H9 (cell line): ENCODE data around the gene ZC3H8. TPM values are rescaled to one million over a fixed set of nuclear protein-coding genes. Genes with fewer than 3 reads are reported as not detected.

Source experiments
- DNase-seq: peaks from one replicate; pipeline ENCODE4 v3.0.0-alpha.2; 2017
- H2AFZ ChIP-seq: one replicate; pipeline ENCODE4 v1.6.1; 2013; ENCODE audit warnings: mild to moderate bottlenecking, low read length, control low read depth, moderate library complexity
- H2AK5ac ChIP-seq: 2 replicates; pipeline ENCODE4 v1.6.1; 2013; ENCODE audit warnings: low read length, control low read depth, mixed read lengths; ENCODE audit not compliant: insufficient read length
- H2BK120ac ChIP-seq: one replicate; pipeline ENCODE4 v1.6.1; 2013; ENCODE audit warnings: low read depth, mild to moderate bottlenecking, low read length, control low read depth, inconsistent platforms; ENCODE audit not compliant: poor library complexity, severe bottlenecking
- H2BK12ac ChIP-seq: 2 replicates; pipeline ENCODE4 v1.6.1; 2013; ENCODE audit warnings: low read length, control low read depth, mixed read lengths, low read depth; ENCODE audit not compliant: insufficient read length
- H2BK15ac ChIP-seq: 2 replicates; pipeline ENCODE4 v1.6.1; 2013; ENCODE audit warnings: low read depth, low read length, control low read depth
- H2BK20ac ChIP-seq: one replicate; pipeline ENCODE4 v1.6.1; 2013; ENCODE audit warnings: low read depth, mild to moderate bottlenecking, low read length, control low read depth, inconsistent platforms; ENCODE audit not compliant: poor library complexity, severe bottlenecking
- H2BK5ac ChIP-seq: 2 replicates; pipeline ENCODE4 v1.6.1; 2013; ENCODE audit warnings: low read length, control low read depth, mixed read lengths; ENCODE audit not compliant: insufficient read length
- H3K14ac ChIP-seq: 2 replicates; pipeline ENCODE4 v1.6.1; 2013; ENCODE audit warnings: low read length, control low read depth; ENCODE audit not compliant: insufficient read depth
- H3K18ac ChIP-seq: 2 replicates; pipeline ENCODE4 v1.6.1; 2013; ENCODE audit warnings: low read depth, mild to moderate bottlenecking, mixed read lengths, low read length, control low read depth; ENCODE audit not compliant: insufficient read length
- H3K23ac ChIP-seq: 2 replicates; pipeline ENCODE4 v1.6.1; 2013; ENCODE audit warnings: low read length, control low read depth, mixed read lengths, low read depth; ENCODE audit not compliant: insufficient read length
- H3K23me2 ChIP-seq: 2 replicates; pipeline ENCODE4 v1.6.1; 2013; ENCODE audit warnings: low read depth, mild to moderate bottlenecking, mixed read lengths, low read length, control low read depth; ENCODE audit not compliant: insufficient read length, poor library complexity, severe bottlenecking
- H3K27ac ChIP-seq: 2 replicates; pipeline ENCODE4 v1.5.1; 2013; ENCODE audit warnings: low read length, control low read depth, mixed read lengths, low read depth; ENCODE audit not compliant: insufficient read length
- H3K27me3 ChIP-seq: 2 replicates; pipeline ENCODE4 v1.6.1; 2013; ENCODE audit warnings: low read length, control low read depth, inconsistent platforms; ENCODE audit not compliant: insufficient read depth
- H3K4ac ChIP-seq: 2 replicates; pipeline ENCODE4 v1.6.1; 2013; ENCODE audit warnings: low read depth, mild to moderate bottlenecking, control low read depth, inconsistent platforms, low read length, moderate library complexity
- H3K4me1 ChIP-seq: 2 replicates; pipeline ENCODE4 v1.6.1; 2013; ENCODE audit warnings: low read length, control low read depth, inconsistent platforms; ENCODE audit not compliant: insufficient read depth
- H3K4me2 ChIP-seq: 2 replicates; pipeline ENCODE4 v1.6.1; 2013; ENCODE audit warnings: low read length, control low read depth, mixed read lengths; ENCODE audit not compliant: insufficient read length, insufficient read depth
- H3K56ac ChIP-seq: 2 replicates; pipeline ENCODE4 v1.6.1; 2013; ENCODE audit warnings: low read depth, mild to moderate bottlenecking, mixed read lengths, low read length, control low read depth; ENCODE audit not compliant: insufficient read length
- H3K79me1 ChIP-seq: 2 replicates; pipeline ENCODE4 v1.6.1; 2013; ENCODE audit warnings: low read depth, mild to moderate bottlenecking, moderate library complexity, low read length, control low read depth, inconsistent platforms; ENCODE audit not compliant: insufficient read depth, poor library complexity, severe bottlenecking
- H3K79me2 ChIP-seq: 2 replicates; pipeline ENCODE4 v1.6.1; 2013; ENCODE audit warnings: low read length, control low read depth, inconsistent platforms; ENCODE audit not compliant: insufficient read depth
- H3K9ac ChIP-seq: 2 replicates; pipeline ENCODE4 v1.6.1; 2013; ENCODE audit warnings: low read length, control low read depth, mixed read lengths; ENCODE audit not compliant: insufficient read length; ENCODE audit errors: extremely low read depth
- H3K9me3 ChIP-seq: one replicate; pipeline ENCODE4 v1.6.1; 2013; ENCODE audit warnings: low read depth, low read length, inconsistent platforms; ENCODE audit not compliant: control insufficient read depth
- H3T11ph ChIP-seq: one replicate; pipeline ENCODE4 v1.6.1; 2013; ENCODE audit warnings: mild to moderate bottlenecking, low read length, control low read depth, inconsistent platforms
- H4K20me1 ChIP-seq: one replicate; pipeline ENCODE4 v1.6.1; 2013; ENCODE audit not compliant: control insufficient read depth, insufficient read length, insufficient read depth
- H4K5ac ChIP-seq: 2 replicates; pipeline ENCODE4 v1.6.1; 2013; ENCODE audit warnings: low read depth, mild to moderate bottlenecking, mixed read lengths, low read length, control low read depth; ENCODE audit not compliant: insufficient read length
- H4K8ac ChIP-seq: replicated peaks from 2 replicates; pipeline ENCODE4 v1.6.1; 2013; ENCODE audit warnings: low read length, control low read depth, mixed read lengths, low read depth; ENCODE audit not compliant: insufficient read length
- H4K91ac ChIP-seq: 2 replicates; pipeline ENCODE4 v1.6.1; 2013; ENCODE audit warnings: low read depth, mild to moderate bottlenecking, moderate library complexity, mixed read lengths, low read length, control low read depth; ENCODE audit not compliant: insufficient read length
- H3K27ac Mint-ChIP-seq, 3 experiments: 2 replicates in 2 of 3; 3 replicates in 1 of 3; pipeline ENCODE4 v1.8.0; 2020 to 2021; ENCODE audit warnings: mixed read lengths in 3 of 3, mild to moderate bottlenecking in 1 of 3, moderate library complexity in 1 of 3
- H3K27me3 Mint-ChIP-seq: 2 replicates; pipeline ENCODE4 v1.8.0; 2021; ENCODE audit warnings: low read depth, mild to moderate bottlenecking, moderate library complexity, mixed read lengths
- H3K36me3 Mint-ChIP-seq, 3 experiments: 2 replicates in 2 of 3; 3 replicates in 1 of 3; pipeline ENCODE4 v1.8.0; 2020 to 2021; ENCODE audit warnings: low read depth in 3 of 3, mixed read lengths in 3 of 3; ENCODE audit not compliant: insufficient read depth in 1 of 3
- H3K4me1 Mint-ChIP-seq, 2 experiments: 2 replicates each; pipeline ENCODE4 v1.8.0; 2020; ENCODE audit warnings: mixed read lengths in 2 of 2
- H3K4me3 Mint-ChIP-seq, 2 experiments: 2 replicates in 1 of 2; 3 replicates in 1 of 2; pipeline ENCODE4 v1.8.0; 2020 to 2021; ENCODE audit warnings: mild to moderate bottlenecking in 2 of 2, mixed read lengths in 2 of 2, moderate library complexity in 1 of 2
- H3K9me3 Mint-ChIP-seq, 2 experiments: 2 replicates in 1 of 2; 3 replicates in 1 of 2; pipeline ENCODE4 v1.8.0; 2020; ENCODE audit warnings: mild to moderate bottlenecking in 2 of 2, mixed read lengths in 2 of 2, moderate library complexity in 1 of 2
- WGBS: extraction: QIAGEN DNeasy Blood & Tissue Kit; methylation state at CpG from one replicate; pipeline ENCODE4 v1.1.7; 2013; ENCODE audit warnings: missing lambda C conversion rate, low lambda C conversion rate, mixed read lengths; ENCODE audit not compliant: insufficient read length; ENCODE audit errors: extremely low coverage; 5-methylcytosine and 5-hydroxymethylcytosine counted together
- total RNA-seq: library from RNA; stranded (reverse); gene quantifications from 2 replicates; pipeline ENCODE4 v1.2.1, GENCODE V29; 2021
- TF ChIP-seq, protein P1 (sequence below): fragments of 200-600 bp; sonication (generic); conservative IDR thresholded peaks from 3 replicates; pipeline ENCODE4 v1.8.0; 2021; ENCODE audit warnings: antibody characterized with exemption, mild to moderate bottlenecking

ZC3H8 gene
- total RNA-seq, 1 experiment from 2014 or later, result 6.9 TPM

DNA sequence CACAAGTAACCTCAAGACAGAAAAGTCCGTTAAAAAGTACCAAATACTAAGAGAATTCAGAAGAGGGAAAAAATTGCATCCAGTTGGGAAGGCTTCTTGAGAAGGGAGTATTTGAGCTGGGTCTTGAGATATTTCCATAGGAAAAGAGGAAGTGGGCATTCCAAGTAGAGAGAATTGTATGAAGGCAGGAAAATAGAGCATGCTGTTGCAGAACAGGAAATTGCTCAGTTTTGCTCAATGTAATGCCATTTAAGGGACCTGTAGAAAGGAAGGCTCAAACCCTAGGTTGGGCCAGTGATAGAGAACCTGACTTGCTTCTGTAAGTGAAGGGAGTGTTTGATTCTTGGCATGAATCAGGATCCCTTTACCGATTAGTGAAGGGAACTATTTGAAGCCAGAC, 1.0 kb upstream of the ZC3H8 start:
- Histone ChIP-seq H2BK120ac (no peak overlapping the region), H2BK15ac (no peak overlapping the region), H4K8ac (no peak overlapping the region), H2BK5ac (no peak overlapping the region), H4K91ac (no peak overlapping the region), H2BK20ac (no peak overlapping the region), H2AFZ (no peak overlapping the region), H3K23me2 (peaks cover 3% of the 10 kb centered on the region), H3K79me1 (no peaks in the 10 kb centered on the region), H4K20me1 (no peaks in the 10 kb centered on the region), H3K14ac (no peak overlapping the region), H3K4me1 (peaks cover 4% of the 10 kb centered on the region; the same call in 1 of the 2 replicates), H3T11ph (no peak overlapping the region), H3K4ac (no peak overlapping the region), H3K9me3 (no peaks in the 10 kb centered on the region), H4K5ac (no peak overlapping the region), H3K56ac (no peak overlapping the region), H3K9ac (no peak overlapping the region), H2AK5ac (no peak overlapping the region), H3K27me3 (no peaks in the 10 kb centered on the region), H3K79me2 (no peaks in the 10 kb centered on the region), H3K18ac (no peak overlapping the region), H2BK12ac (no peak overlapping the region), H3K4me2 (no peak overlapping the region), H3K27ac (no peak overlapping the region), H3K23ac (no peak overlapping the region)
- H3K27ac Mint-ChIP-seq, result no peak overlapping the region
- no peaks in the 10 kb centered on the region for H3K36me3 Mint-ChIP-seq
- H3K27me3 Mint-ChIP-seq, result peaks cover 3% of the 10 kb centered on the region; the same call in 1 of the 2 replicates
- WGBS, result no CpG with 5 or more reads among the region's 2 CpGs
- peak overlapping the region in 1 of 2 experiments; percentile 80; a peak in 1 of 5 replicates for H3K4me3 Mint-ChIP-seq
- TF ChIP-seq, protein P1, sequence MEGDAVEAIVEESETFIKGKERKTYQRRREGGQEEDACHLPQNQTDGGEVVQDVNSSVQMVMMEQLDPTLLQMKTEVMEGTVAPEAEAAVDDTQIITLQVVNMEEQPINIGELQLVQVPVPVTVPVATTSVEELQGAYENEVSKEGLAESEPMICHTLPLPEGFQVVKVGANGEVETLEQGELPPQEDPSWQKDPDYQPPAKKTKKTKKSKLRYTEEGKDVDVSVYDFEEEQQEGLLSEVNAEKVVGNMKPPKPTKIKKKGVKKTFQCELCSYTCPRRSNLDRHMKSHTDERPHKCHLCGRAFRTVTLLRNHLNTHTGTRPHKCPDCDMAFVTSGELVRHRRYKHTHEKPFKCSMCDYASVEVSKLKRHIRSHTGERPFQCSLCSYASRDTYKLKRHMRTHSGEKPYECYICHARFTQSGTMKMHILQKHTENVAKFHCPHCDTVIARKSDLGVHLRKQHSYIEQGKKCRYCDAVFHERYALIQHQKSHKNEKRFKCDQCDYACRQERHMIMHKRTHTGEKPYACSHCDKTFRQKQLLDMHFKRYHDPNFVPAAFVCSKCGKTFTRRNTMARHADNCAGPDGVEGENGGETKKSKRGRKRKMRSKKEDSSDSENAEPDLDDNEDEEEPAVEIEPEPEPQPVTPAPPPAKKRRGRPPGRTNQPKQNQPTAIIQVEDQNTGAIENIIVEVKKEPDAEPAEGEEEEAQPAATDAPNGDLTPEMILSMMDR, result no peak
- peaks cover 14 to 19% of the 10 kb centered on the region in 2 experiments for H3K4me1 Mint-ChIP-seq
- H3K9me3 Mint-ChIP-seq, result no peaks in the 10 kb centered on the region
- DNase-seq, result no peak
